Left renal cortex interstitium (tissue), 4 donors: ENCODE data around the gene SIKE1. TPM values are rescaled to one million over a fixed set of nuclear protein-coding genes. Genes with fewer than 3 reads are reported as not detected.
"Not testable (repeated sequence)": the region's sequence is repeated elsewhere in the genome, so short reads cannot be mapped to it uniquely, and the experiment has no call there.

Experiments
- DNase-seq, 4 donors: peaks; one replicate each; pipeline ENCODE4 v3.0.0-alpha.2; 2013; ENCODE audit warnings: low read depth in 4 of 4, low spot score in 2 of 4, missing footprints in 1 of 4
- polyA plus RNA-seq, 4 donors: library from polyadenylated mRNA; unstranded; fragments of 120-200 nt; gene quantifications; one replicate each; pipeline ENCODE4 v1.2.1, GENCODE V29; 2013; ENCODE audit not compliant: insufficient read length in 4 of 4

SIKE1 gene
- polyA plus RNA-seq, 4 donors: 47.9 to 62.3 (median 57.1) TPM

GRCh38 chr1:114756009-114756892 lies 24.2 kb downstream of the SIKE1 start:
- no peak for DNase-seq

- no peak for DNase-seq
Observed at GRCh38 chr1:114755006-114755931, 25.2 kb downstream of the SIKE1 start.

GRCh38 chr1:114753702-114754101 lies 26.8 kb downstream of the SIKE1 start:
- DNase-seq: not testable (repeated sequence)

- DNase-seq: no peak
Observed at GRCh38 chr1:114753143-114753542, 27.3 kb downstream of the SIKE1 start.

- no peak for DNase-seq
Observed at GRCh38 chr1:114750780-114751179, 29.7 kb downstream of the SIKE1 start.

GRCh38 chr1:114749835-114750234 lies 30.6 kb downstream of the SIKE1 start:
- no peak for DNase-seq

GRCh38 chr1:114746450-114747121 lies 33.9 kb downstream of the SIKE1 start:
- no peak for DNase-seq

- DNase-seq: no peak
Observed at GRCh38 chr1:114745291-114745690, 35.2 kb downstream of the SIKE1 start.

GRCh38 chr1:114741963-114742746 lies 38.3 kb downstream of the SIKE1 start:
- no peak for DNase-seq

- no peak for DNase-seq
Observed at GRCh38 chr1:114740331-114740730, 40.2 kb downstream of the SIKE1 start.

- DNase-seq: no peak
Observed at GRCh38 chr1:114737314-114737849, 43.1 kb downstream of the SIKE1 start.

GRCh38 chr1:114735479-114735878 lies 45.0 kb downstream of the SIKE1 start:
- no peak for DNase-seq

GRCh38 chr1:114729782-114730181 lies 50.7 kb downstream of the SIKE1 start:
- no peak for DNase-seq

GRCh38 chr1:114728553-114728952 lies 51.9 kb downstream of the SIKE1 start:
- DNase-seq: no peak

- DNase-seq: no peak
Observed at GRCh38 chr1:114725230-114725629, 55.3 kb downstream of the SIKE1 start.

- no peak for DNase-seq
Observed at GRCh38 chr1:114723915-114724314, 56.6 kb downstream of the SIKE1 start.

- no peak for DNase-seq
Observed at GRCh38 chr1:114723457-114723856, 57.0 kb downstream of the SIKE1 start.

- DNase-seq: no peak
Observed at GRCh38 chr1:114720492-114720891, 60.0 kb downstream of the SIKE1 start.
